NT2/D1 (cell line): Measurements from ENCODE around the gene WDR64.

Source experiments
- SUZ12 ChIP-seq: IDR thresholded peaks from 2 replicates; pipeline ENCODE4 v1.6.1; 2011; ENCODE audit not compliant: insufficient read length, insufficient read depth; ENCODE audit errors: extremely low read depth
- YY1 ChIP-seq: IDR thresholded peaks from 2 replicates; pipeline ENCODE4 v1.6.1; 2011; ENCODE audit not compliant: insufficient read length, insufficient read depth
- ZNF274 ChIP-seq: IDR thresholded peaks from 2 replicates; pipeline ENCODE4 v1.6.1; 2011; ENCODE audit warnings: mild to moderate bottlenecking, low read depth, low read length

DNA sequence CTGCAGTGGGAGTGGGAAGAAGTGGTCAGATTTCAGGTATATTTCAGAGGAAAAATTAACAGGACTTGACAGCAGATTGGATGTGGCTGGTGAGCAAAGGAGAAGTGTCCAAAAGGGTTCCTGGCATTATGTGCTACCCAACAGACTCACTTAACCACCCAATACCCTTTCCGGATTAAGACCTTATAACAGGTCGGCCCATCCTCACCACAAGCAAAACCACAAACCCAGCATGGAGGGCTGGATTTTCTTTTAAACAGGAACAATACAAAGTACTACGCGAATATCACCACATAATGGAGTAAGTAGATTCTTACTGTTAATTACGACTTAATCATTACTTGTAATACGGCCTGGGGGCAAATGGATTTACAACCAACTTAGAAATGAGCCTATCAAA is 59.2 kb downstream of the WDR64 start:
- TF ChIP-seq YY1: no peak
- no peak for TF ChIP-seq ZNF274
- no peak for TF ChIP-seq SUZ12
